Stimulated activated naive CD4-positive, alpha-beta T cell treated with Interleukin-2 at 50 U/mL for 16 hours (primary cell): ENCODE results near the gene GRAMD1B.
"Not testable (repeated sequence)": the region's sequence is repeated elsewhere in the genome, so short reads cannot be mapped to it uniquely, and the experiment has no call there.

Experiments
- DNase-seq: peaks from one replicate; lab custom pipeline; 2025; lab: John Stamatoyannopoulos, UW

The GRAMD1B gene

GRCh38 chr11:123443851-123444623 is 14.0 kb downstream of the GRAMD1B start:
- no peak for DNase-seq

GRCh38 chr11:123448823-123449222 is 18.8 kb downstream of the GRAMD1B start:
- DNase-seq = no peak

GRCh38 chr11:123449436-123449835 is 19.4 kb downstream of the GRAMD1B start:
- DNase-seq = no peak

DNA sequence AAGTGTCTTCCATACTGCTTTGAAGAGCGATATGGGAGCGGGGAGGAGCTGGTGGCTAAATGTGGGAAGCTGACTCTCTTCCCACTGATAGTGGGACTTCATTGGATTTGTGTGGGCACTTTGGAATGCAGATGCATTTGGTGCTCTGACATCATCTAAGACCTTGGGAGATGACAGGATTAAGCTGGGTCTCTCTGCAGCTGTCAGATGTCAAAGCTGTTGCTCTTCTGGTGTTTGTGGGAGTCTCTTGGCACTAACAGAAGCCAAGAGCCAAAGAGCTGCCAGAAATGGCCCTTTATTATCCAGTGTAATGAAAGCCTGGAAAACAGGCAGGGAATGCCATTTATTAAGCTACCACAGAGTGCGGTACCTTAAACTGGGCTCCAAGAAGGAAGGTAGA is 20.6 kb downstream of the GRAMD1B start:
- no peak for DNase-seq

GRCh38 chr11:123451183-123451781 is 21.2 kb downstream of the GRAMD1B start:
- DNase-seq = no peak

- DNase-seq = no peak
Observed at GRCh38 chr11:123452794-123453193, 22.7 kb downstream of the GRAMD1B start.

GRCh38 chr11:123454060-123454651 is 24.1 kb downstream of the GRAMD1B start:
- peak; percentile 61 for DNase-seq

DNA sequence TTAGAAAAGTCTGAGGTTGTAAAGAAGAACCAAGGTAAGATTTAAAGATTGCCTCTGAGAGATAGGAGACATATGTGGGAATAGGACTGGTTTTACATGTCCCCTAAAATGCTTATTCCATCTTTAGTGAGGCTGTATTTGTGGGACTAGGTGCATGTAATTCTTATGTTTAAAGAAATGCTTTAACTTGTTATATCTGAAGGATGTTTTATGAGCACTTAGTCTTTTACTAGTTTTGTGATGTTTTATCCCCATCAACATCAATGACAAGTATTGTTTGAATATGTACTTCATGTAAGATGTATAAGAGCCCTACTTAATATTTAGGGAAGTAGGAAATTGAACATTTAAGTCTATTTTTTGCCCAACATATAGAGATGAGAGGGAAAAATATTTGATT is 24.7 kb downstream of the GRAMD1B start:
- DNase-seq = no peak

- not testable (repeated sequence) for DNase-seq
Observed at GRCh38 chr11:123456448-123456847, 26.4 kb downstream of the GRAMD1B start.

- DNase-seq = no peak
Observed at GRCh38 chr11:123457187-123457770, 27.2 kb downstream of the GRAMD1B start.

DNA sequence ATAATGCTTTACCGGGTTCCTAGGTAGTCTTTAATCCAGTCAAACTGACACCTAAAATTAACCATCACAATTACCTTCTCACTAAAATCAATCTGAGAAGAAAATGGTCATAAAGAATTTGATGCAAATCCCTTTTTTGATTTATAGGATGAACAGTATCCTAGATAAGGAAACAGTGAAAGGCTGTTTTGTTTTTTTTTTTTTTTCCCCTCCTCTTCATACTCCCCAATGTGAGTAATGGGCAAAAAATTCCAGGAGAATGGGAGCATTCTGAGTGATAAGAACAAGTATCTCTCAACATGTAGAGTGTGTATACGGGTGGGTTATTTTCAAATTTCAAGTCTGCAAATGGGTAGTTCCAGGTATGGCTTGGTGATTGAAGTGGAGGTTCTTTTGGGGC is 28.4 kb downstream of the GRAMD1B start:
- DNase-seq = no peak

DNA sequence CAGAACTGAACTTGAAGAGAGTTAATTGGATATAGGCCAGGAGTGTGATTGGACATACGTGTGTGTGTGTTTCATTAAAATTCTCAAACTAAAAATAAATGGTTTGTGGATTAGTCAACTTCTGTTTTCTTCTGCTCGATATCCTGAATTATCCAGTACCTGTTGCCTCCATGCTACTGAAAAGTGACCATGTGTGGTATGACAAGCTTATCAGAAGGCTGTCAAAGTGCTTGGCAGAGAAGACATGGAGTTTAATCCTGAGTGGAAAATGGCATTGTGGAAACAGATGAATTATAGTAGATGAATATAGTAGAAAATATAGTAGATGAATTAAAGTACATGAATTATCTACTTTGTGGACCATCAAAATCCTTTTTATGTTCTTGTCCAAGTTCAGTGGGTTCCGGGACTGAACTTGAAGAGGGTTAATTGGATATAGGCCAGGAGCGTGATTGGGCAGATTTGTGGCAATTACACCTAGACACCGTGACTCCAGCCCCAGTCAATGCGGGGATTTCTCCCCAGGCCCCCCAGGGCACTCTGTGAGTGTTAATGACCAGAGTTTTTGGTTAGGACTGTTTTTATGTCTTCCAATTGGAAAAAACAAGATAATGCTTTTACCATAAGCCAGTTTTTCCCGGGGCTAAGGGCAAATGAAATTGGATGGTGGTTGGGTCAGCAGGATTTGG is 30.1 kb downstream of the GRAMD1B start:
- DNase-seq = no peak

DNA sequence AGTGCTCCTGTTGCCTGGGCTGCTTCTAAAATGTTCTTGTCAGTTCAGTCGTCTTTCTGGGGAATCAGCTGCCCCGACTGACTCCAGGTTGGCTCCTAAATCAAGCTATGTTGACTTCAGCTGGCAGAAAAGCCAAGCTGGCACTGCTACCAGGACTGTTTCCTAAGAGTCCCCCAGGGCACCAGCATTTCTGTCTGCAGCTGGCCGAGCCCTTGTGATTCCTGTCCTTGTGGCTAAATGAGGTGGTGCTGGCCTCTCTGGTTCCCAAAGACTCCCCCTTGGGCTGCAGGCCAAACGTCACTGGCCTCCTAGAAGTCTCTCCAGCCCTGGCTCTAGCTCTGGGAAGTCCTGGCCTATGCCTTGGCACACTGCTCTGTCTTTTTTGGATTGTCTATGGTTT is 31.1 kb downstream of the GRAMD1B start:
- no peak for DNase-seq

GRCh38 chr11:123465667-123466066 is 35.6 kb downstream of the GRAMD1B start:
- not testable (repeated sequence) for DNase-seq

- DNase-seq = not testable (repeated sequence)
Observed at GRCh38 chr11:123466172-123466571, 36.1 kb downstream of the GRAMD1B start.

DNA sequence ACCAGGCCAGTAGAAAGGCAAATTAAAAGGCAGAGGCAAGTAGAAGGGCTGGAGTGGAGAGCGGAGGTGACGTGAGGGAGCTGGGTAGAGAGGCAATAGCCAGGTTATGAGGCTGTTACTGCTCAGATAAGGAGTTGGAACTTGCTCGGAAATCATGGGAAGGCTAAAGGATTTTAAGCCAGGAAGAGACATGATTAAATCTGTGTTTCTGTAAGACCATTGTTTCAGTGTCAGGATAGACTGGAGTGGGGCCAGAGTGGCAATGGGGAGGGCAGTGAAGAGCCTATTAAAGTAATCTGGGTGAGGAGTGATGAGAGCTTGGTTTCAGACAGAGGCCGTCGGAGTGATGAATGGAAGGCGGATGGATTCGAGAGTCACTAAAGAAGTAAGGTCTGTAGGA is 39.0 kb downstream of the GRAMD1B start:
- DNase-seq = no peak

- no peak for DNase-seq
Observed at GRCh38 chr11:123469586-123469985, 39.5 kb downstream of the GRAMD1B start.

GRCh38 chr11:123470842-123471241 is 40.8 kb downstream of the GRAMD1B start:
- DNase-seq = no peak

DNA sequence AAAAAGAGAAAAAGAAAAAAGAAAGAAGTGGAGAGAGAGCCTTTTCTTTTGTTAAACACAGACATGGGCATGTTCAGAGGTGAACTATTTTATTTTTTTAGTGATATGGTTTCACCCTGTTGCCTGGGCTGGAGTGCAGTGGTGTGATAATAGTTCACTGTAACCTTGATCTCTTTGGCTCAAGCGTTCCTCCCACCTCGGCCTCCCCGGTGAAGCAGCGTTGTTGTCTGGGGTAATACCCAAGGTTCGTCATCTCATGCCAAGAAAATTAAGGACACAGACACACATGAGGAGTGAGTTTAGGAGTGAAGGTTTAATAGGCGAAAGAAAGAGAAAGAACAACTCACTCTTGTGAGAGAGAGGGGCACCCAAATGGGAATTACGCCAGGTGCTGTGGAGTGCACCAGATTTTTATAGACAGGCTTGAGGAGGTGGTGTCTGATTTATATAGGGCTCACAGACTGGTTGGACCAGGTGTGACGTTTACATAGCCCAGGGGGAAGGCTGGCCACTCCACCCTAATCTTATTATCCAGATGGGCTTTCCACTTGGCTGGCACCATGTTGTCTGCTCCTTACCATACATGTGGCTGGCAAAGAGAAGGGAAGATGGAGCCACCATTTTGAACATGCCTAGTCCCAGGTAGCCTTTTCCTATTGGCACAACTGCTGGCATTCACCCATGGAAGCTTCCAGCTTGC is 42.3 kb downstream of the GRAMD1B start:
- no peak for DNase-seq

DNA sequence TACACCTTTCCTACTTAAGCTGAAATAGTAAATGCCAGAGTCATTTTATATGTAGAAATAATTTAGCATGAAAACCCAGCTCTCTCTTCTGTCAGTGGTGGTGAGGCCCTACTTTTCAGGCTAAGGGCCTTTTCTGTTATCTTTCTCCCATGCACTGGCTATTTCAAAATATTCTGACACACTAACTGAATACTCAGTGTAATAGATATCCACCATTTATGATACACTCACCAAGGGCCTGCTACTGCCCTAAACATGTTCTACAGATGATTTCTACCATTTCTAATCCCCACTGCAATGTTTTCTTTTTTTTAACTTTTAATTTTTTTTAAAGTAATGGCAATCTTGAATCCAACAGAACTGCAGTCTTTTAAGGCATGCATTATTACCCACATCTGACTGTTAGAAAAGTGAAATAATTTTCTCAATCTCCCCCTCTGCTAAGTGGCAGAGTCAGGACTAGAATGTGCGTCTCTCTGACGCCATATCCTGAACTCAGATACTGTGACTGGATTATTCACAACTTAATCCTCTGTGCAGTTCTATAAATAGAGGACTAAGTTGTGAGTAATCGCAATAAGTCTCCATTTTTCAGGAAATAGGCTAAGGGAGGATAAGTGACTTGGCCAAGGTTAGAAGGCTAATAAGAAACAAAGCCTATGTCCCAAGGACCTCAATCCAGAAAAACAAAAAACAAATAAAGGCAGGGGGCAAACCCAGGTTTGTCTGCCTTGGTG is 44.0 kb downstream of the GRAMD1B start:
- no peak for DNase-seq

DNA sequence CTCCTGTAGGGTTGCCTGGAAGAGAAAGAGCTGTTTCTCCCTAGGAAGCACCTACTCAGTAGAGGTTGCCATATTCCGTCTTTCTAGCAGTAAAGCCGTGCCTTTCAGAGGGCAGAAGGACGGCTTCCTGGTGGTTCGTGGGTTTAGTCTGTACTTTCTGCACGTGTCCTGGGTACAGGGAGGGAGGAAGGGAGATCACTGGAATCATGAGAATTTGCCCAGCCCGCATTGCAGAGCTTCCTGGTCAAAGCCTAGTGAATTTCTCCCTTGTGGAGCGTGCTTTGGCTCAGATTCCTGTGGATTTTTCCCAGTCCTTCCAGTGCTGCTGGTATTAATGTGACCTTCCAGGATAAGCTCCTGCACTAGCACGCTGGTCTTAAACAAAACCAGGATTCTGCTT is 44.9 kb downstream of the GRAMD1B start:
- no peak for DNase-seq
